GM18498 (cell line): ENCODE results near the gene RAP1A.
A peak's percentile ranks its signal among the peaks of the same experiment; 100 is the strongest.
"Not testable (repeated sequence)": the region's sequence is repeated elsewhere in the genome, so short reads cannot be mapped to it uniquely, and the experiment has no call there.

Experiments
- ATAC-seq: cut with Tn5 transposase; IDR thresholded peaks from one replicate; pipeline ENCODE4 v1.9.1; 2021; ENCODE audit warnings: mild to moderate bottlenecking, moderate library complexity; ENCODE audit not compliant: unreplicated experiment

RAP1A gene

GRCh38 chr1:111596499-111596898, 23.1 kb upstream of the RAP1A start:
- no peak for ATAC-seq

- ATAC-seq = no peak
These were observed 22.2 kb upstream of the RAP1A start for GRCh38 chr1:111597426-111597825.

GRCh38 chr1:111598544-111598943, 21.0 kb upstream of the RAP1A start:
- peak; percentile 33 for ATAC-seq

GRCh38 chr1:111599781-111600693, 19.6 kb upstream of the RAP1A start:
- peak; percentile 6 for ATAC-seq

GRCh38 chr1:111600886-111601386, 18.7 kb upstream of the RAP1A start:
- ATAC-seq = peak; percentile 54

- ATAC-seq = no peak
These were observed 17.3 kb upstream of the RAP1A start for GRCh38 chr1:111602302-111602701.

GRCh38 chr1:111602974-111603373, 16.6 kb upstream of the RAP1A start:
- no peak for ATAC-seq

- peak; percentile 49 for ATAC-seq
These were observed 15.6 kb upstream of the RAP1A start for GRCh38 chr1:111603979-111604378.

- ATAC-seq = no peak
These were observed 14.7 kb upstream of the RAP1A start for GRCh38 chr1:111604931-111605330.

GRCh38 chr1:111605576-111605975, 14.0 kb upstream of the RAP1A start:
- no peak for ATAC-seq

- not testable (repeated sequence) for ATAC-seq
These were observed 13.0 kb upstream of the RAP1A start for GRCh38 chr1:111606457-111607215.

GRCh38 chr1:111608528-111608927, 11.1 kb upstream of the RAP1A start:
- ATAC-seq = not testable (repeated sequence)

GRCh38 chr1:111611986-111612385, 7.6 kb upstream of the RAP1A start:
- ATAC-seq = no peak

- peak; percentile 40 for ATAC-seq
These were observed 3.5 kb upstream of the RAP1A start for GRCh38 chr1:111615870-111616715.

- ATAC-seq = no peak
These were observed 1.5 kb upstream of the RAP1A start for GRCh38 chr1:111618081-111618480.

- ATAC-seq = peak; percentile 3
These were observed 491 bp upstream of the RAP1A start for GRCh38 chr1:111618961-111619634.

GRCh38 chr1:111620441-111620971, 917 bp downstream of the RAP1A start:
- ATAC-seq = no peak

- no peak for ATAC-seq
These were observed 1.5 kb downstream of the RAP1A start for GRCh38 chr1:111621050-111621449.

- ATAC-seq = no peak
These were observed 2.6 kb downstream of the RAP1A start for GRCh38 chr1:111622166-111622565.

- ATAC-seq = no peak
These were observed 4.8 kb downstream of the RAP1A start for GRCh38 chr1:111624382-111624781.
